Neuronal stem cell (in vitro differentiated cells): ENCODE data around the gene PXK.

ENCODE experiments used
- DNase-seq: peaks from one replicate; pipeline ENCODE4 v3.0.0-alpha.2; 2013; ENCODE audit warnings: low spot score
- H2AFZ ChIP-seq: one replicate; pipeline ENCODE4 v1.6.1; 2013; ENCODE audit warnings: mild to moderate bottlenecking, low read length, inconsistent platforms
- H2AK5ac ChIP-seq: 2 replicates; pipeline ENCODE4 v1.6.1; 2013; ENCODE audit warnings: low read depth, mild to moderate bottlenecking, inconsistent platforms, low read length, moderate library complexity, mixed read lengths
- H2BK120ac ChIP-seq: 2 replicates; pipeline ENCODE4 v1.6.1; 2013; ENCODE audit warnings: low read depth, mild to moderate bottlenecking, inconsistent platforms, low read length, moderate library complexity, mixed read lengths
- H2BK12ac ChIP-seq: one replicate; pipeline ENCODE4 v1.6.1; 2013; ENCODE audit warnings: low read length, inconsistent platforms
- H2BK15ac ChIP-seq: 2 replicates; pipeline ENCODE4 v1.6.1; 2013; ENCODE audit warnings: mild to moderate bottlenecking, low read length, inconsistent platforms, mixed read lengths
- H2BK5ac ChIP-seq: one replicate; pipeline ENCODE4 v1.6.1; 2013; ENCODE audit warnings: inconsistent platforms, mild to moderate bottlenecking, low read length, moderate library complexity
- H3K14ac ChIP-seq: one replicate; pipeline ENCODE4 v1.6.1; 2013; ENCODE audit warnings: low read length, inconsistent platforms
- H3K18ac ChIP-seq: 2 replicates; pipeline ENCODE4 v1.6.1; 2013; ENCODE audit warnings: low read length, inconsistent platforms
- H3K23ac ChIP-seq: 2 replicates; pipeline ENCODE4 v1.6.1; 2013; ENCODE audit warnings: low read depth, mild to moderate bottlenecking, mixed read lengths, low read length, inconsistent platforms; ENCODE audit not compliant: poor library complexity
- H3K27ac ChIP-seq: replicated peaks from 3 replicates; pipeline ENCODE4 v1.5.1; 2013; ENCODE audit warnings: low read length, inconsistent platforms
- H3K27me3 ChIP-seq, 3 experiments: 2 replicates each; pipeline ENCODE4 v1.6.1; 2013; ENCODE audit warnings: low read length in 3 of 3, mild to moderate bottlenecking in 2 of 3, inconsistent platforms in 1 of 3, low read depth in 1 of 3, mixed read lengths in 1 of 3, moderate library complexity in 1 of 3; ENCODE audit not compliant: control insufficient read depth in 3 of 3, insufficient read depth in 3 of 3
- H3K36me3 ChIP-seq, 2 donors: replicated peaks in 1 of 2; 2 replicates each; pipeline ENCODE4 v1.6.1; 2013; ENCODE audit warnings: low read length in 2 of 2; ENCODE audit not compliant: control insufficient read depth in 2 of 2, insufficient read depth in 2 of 2
- H3K4ac ChIP-seq: 2 replicates; pipeline ENCODE4 v1.6.1; 2013; ENCODE audit warnings: inconsistent platforms, mild to moderate bottlenecking, low read length, moderate library complexity
- H3K4me1 ChIP-seq, 2 donors: 1 replicate in 1 of 2; 2 replicates in 1 of 2; pipeline ENCODE4 v1.6.1; 2013; ENCODE audit warnings: low read length in 2 of 2, low read depth in 1 of 2; ENCODE audit not compliant: control insufficient read depth in 2 of 2, insufficient read depth in 1 of 2
- H3K4me2 ChIP-seq: one replicate; pipeline ENCODE4 v1.6.1; 2013; ENCODE audit warnings: mild to moderate bottlenecking, low read length, inconsistent platforms; ENCODE audit not compliant: insufficient read depth, poor library complexity, severe bottlenecking
- H3K4me3 ChIP-seq, 2 donors: 2 replicates each; pipeline ENCODE4 v1.5.1; 2013; ENCODE audit warnings: low read length in 2 of 2, mild to moderate bottlenecking in 2 of 2, inconsistent platforms in 1 of 2, moderate library complexity in 1 of 2
- H3K79me1 ChIP-seq: one replicate; pipeline ENCODE4 v1.6.1; 2013; ENCODE audit warnings: low read depth, mild to moderate bottlenecking, inconsistent platforms, low read length, moderate library complexity
- H3K9ac ChIP-seq: one replicate; pipeline ENCODE4 v1.6.1; 2013; ENCODE audit warnings: mild to moderate bottlenecking, low read depth, low read length, inconsistent platforms; ENCODE audit not compliant: poor library complexity
- H3K9me3 ChIP-seq, 2 donors: replicated peaks in 1 of 2; 2 replicates each; pipeline versions ENCODE3 to v1.6.1; 2013; ENCODE audit warnings: low read length in 2 of 2, mild to moderate bottlenecking in 2 of 2, inconsistent platforms in 1 of 2, low read depth in 1 of 2, mixed read lengths in 1 of 2, moderate library complexity in 1 of 2; ENCODE audit not compliant: control insufficient read depth in 2 of 2, insufficient read depth in 1 of 2
- H4K8ac ChIP-seq: one replicate; pipeline ENCODE4 v1.6.1; 2013; ENCODE audit warnings: low read depth, mild to moderate bottlenecking, inconsistent platforms, low read length, moderate library complexity
- H4K91ac ChIP-seq: one replicate; pipeline ENCODE4 v1.6.1; 2013; ENCODE audit warnings: low read length, low read depth, mild to moderate bottlenecking, inconsistent platforms; ENCODE audit not compliant: poor library complexity
- WGBS, 2 donors: extraction: QIAGEN DNeasy Blood & Tissue Kit; methylation state at CpG; one replicate each; pipeline ENCODE4 v1.1.7; 2013; ENCODE audit warnings: missing lambda C conversion rate in 2 of 2, mixed read lengths in 1 of 2; ENCODE audit not compliant: insufficient read length in 2 of 2, insufficient replicate concordance in 1 of 2; ENCODE audit errors: extremely low coverage in 2 of 2; 5-methylcytosine and 5-hydroxymethylcytosine counted together

PXK gene

GRCh38 chr3:58398669-58399333, 66.1 kb downstream of the PXK start:
- Histone ChIP-seq H3K9me3 (no peaks in the 10 kb centered on the region), H3K4me3 (no peak overlapping the region), H3K18ac (no peak overlapping the region), H4K8ac (no peak overlapping the region), H3K9ac (no peak overlapping the region), H2AFZ (no peak overlapping the region), H4K91ac (no peak overlapping the region), H2BK5ac (no peak overlapping the region), H3K4me1 (no peaks in the 10 kb centered on the region), H3K4me2 (no peak overlapping the region), H2AK5ac (no peak overlapping the region), H3K36me3 (peaks cover 0 to 22% of the 10 kb centered on the region in 2 donors), H3K14ac (no peak overlapping the region), H3K27me3 (no peaks in the 10 kb centered on the region), H3K79me1 (no peaks in the 10 kb centered on the region), H3K27ac (no peak overlapping the region), H2BK15ac (no peak overlapping the region), H2BK120ac (no peak overlapping the region), H3K23ac (no peak overlapping the region), H3K4ac (no peak overlapping the region), H2BK12ac (no peak overlapping the region)
- no peak for DNase-seq
- WGBS, 2 donors: no CpG with 5 or more reads among the region's 9 CpGs

GRCh38 chr3:58403513-58404109, 70.9 kb downstream of the PXK start:
- no peak overlapping the region for H2AK5ac ChIP-seq
- no peak overlapping the region for H3K27ac ChIP-seq
- WGBS, 2 donors: no CpG with 5 or more reads among the region's 6 CpGs

GRCh38 chr3:58404396-58404795, 71.7 kb downstream of the PXK start:
- H3K9ac ChIP-seq: no peak overlapping the region
- no peak for DNase-seq
- no peak overlapping the region for H2BK5ac ChIP-seq
- peaks cover 0 to 5% of the 10 kb centered on the region in 2 donors for H3K9me3 ChIP-seq
- no peak overlapping the region for H2BK120ac ChIP-seq
- no peak overlapping the region for H3K14ac ChIP-seq
- no peak overlapping the region for H3K4me3 ChIP-seq
- no peaks in the 10 kb centered on the region for H3K27me3 ChIP-seq
- H4K91ac ChIP-seq: no peak overlapping the region
- no peak overlapping the region for H2AFZ ChIP-seq
- no peak overlapping the region for H2BK15ac ChIP-seq
- H3K18ac ChIP-seq: no peak overlapping the region
- no peak overlapping the region for H3K23ac ChIP-seq
- no peaks in the 10 kb centered on the region for H3K4me1 ChIP-seq
- H4K8ac ChIP-seq: no peak overlapping the region
- H3K27ac ChIP-seq: no peak overlapping the region
- no peak overlapping the region for H3K4me2 ChIP-seq
- no peak overlapping the region for H3K4ac ChIP-seq
- no peaks in the 10 kb centered on the region for H3K79me1 ChIP-seq
- peaks cover 0 to 6% of the 10 kb centered on the region in 2 donors for H3K36me3 ChIP-seq
- H2AK5ac ChIP-seq: no peak overlapping the region
- H2BK12ac ChIP-seq: no peak overlapping the region
- WGBS, 2 donors: no CpG with 5 or more reads among the region's 4 CpGs

More at GRCh38 chr3:58403513-58404109, 70.9 kb downstream of the PXK start:
- H3K23ac ChIP-seq: no peak overlapping the region
- no peak overlapping the region for H2BK12ac ChIP-seq
- DNase-seq: no peak
- H3K9me3 ChIP-seq: peaks cover 0 to 5% of the 10 kb centered on the region in 2 donors
- H3K18ac ChIP-seq: no peak overlapping the region
- H3K27me3 ChIP-seq: no peaks in the 10 kb centered on the region
- no peak overlapping the region for H3K14ac ChIP-seq
- no peak overlapping the region for H2BK15ac ChIP-seq
- no peak overlapping the region for H3K4me2 ChIP-seq
- H4K91ac ChIP-seq: no peak overlapping the region
- no peak overlapping the region for H2BK5ac ChIP-seq
- H2AFZ ChIP-seq: no peak overlapping the region
- H2BK120ac ChIP-seq: no peak overlapping the region
- H3K4ac ChIP-seq: no peak overlapping the region
- peaks cover 0 to 5% of the 10 kb centered on the region in 2 donors for H3K36me3 ChIP-seq
- H3K9ac ChIP-seq: no peak overlapping the region
- no peaks in the 10 kb centered on the region for H3K79me1 ChIP-seq
- H3K4me1 ChIP-seq: no peaks in the 10 kb centered on the region
- no peak overlapping the region for H3K4me3 ChIP-seq
- H4K8ac ChIP-seq: no peak overlapping the region

GRCh38 chr3:58408906-58409305, 76.2 kb downstream of the PXK start:
- no peak overlapping the region for H2AFZ ChIP-seq
- no peak overlapping the region for H3K27ac ChIP-seq
- H2AK5ac ChIP-seq: no peak overlapping the region
- H3K9me3 ChIP-seq: peaks cover 0 to 5% of the 10 kb centered on the region in 2 donors
- H2BK5ac ChIP-seq: no peak overlapping the region
- H2BK15ac ChIP-seq: no peak overlapping the region
- no peak for DNase-seq
- H3K36me3 ChIP-seq: peaks cover 0 to 11% of the 10 kb centered on the region in 2 donors
- no peak overlapping the region for H3K4ac ChIP-seq
- H3K18ac ChIP-seq: no peak overlapping the region
- peaks cover 0 to 5% of the 10 kb centered on the region in 2 donors for H3K4me1 ChIP-seq
- H4K91ac ChIP-seq: no peak overlapping the region
- H3K14ac ChIP-seq: no peak overlapping the region
- H2BK12ac ChIP-seq: no peak overlapping the region
- H3K9ac ChIP-seq: no peak overlapping the region
- no peaks in the 10 kb centered on the region for H3K27me3 ChIP-seq
- no peak overlapping the region for H2BK120ac ChIP-seq
- H3K4me2 ChIP-seq: no peak overlapping the region
- no peak overlapping the region for H3K4me3 ChIP-seq
- no CpG with 5 or more reads among the region's 5 CpGs for WGBS, 2 donors
- no peak overlapping the region for H3K23ac ChIP-seq
- H3K79me1 ChIP-seq: no peaks in the 10 kb centered on the region
- H4K8ac ChIP-seq: no peak overlapping the region
